Glutamatergic neuron (in vitro differentiated cells): ENCODE measurements around the gene ATF4. TPM values are rescaled to one million over a fixed set of nuclear protein-coding genes. Genes with fewer than 3 reads are reported as not detected.

Experiments
- DNase-seq: peaks from one replicate; pipeline ENCODE4 v3.0.0; 2022
- H3K27ac Mint-ChIP-seq: one replicate; pipeline ENCODE4 v1.8.0; 2020; ENCODE audit warnings: mild to moderate bottlenecking, mixed read lengths, inconsistent platforms; ENCODE audit not compliant: unreplicated experiment
- H3K27me3 Mint-ChIP-seq: one replicate; pipeline ENCODE4 v1.8.0; 2020; ENCODE audit warnings: mild to moderate bottlenecking, moderate library complexity, mixed read lengths, inconsistent platforms; ENCODE audit not compliant: unreplicated experiment
- H3K36me3 Mint-ChIP-seq: one replicate; pipeline ENCODE4 v1.8.0; 2020; ENCODE audit warnings: mild to moderate bottlenecking, mixed read lengths, inconsistent platforms; ENCODE audit not compliant: unreplicated experiment
- H3K4me1 Mint-ChIP-seq: one replicate; pipeline ENCODE4 v1.8.0; 2020; ENCODE audit warnings: mild to moderate bottlenecking, low read depth, mixed read lengths, inconsistent platforms; ENCODE audit not compliant: unreplicated experiment
- H3K4me3 Mint-ChIP-seq: one replicate; pipeline ENCODE4 v1.8.0; 2020; ENCODE audit warnings: mild to moderate bottlenecking, mixed read lengths, inconsistent platforms; ENCODE audit not compliant: unreplicated experiment
- H3K9me3 Mint-ChIP-seq: one replicate; pipeline ENCODE4 v1.8.0; 2020; ENCODE audit warnings: mild to moderate bottlenecking, moderate library complexity, mixed read lengths, inconsistent platforms; ENCODE audit not compliant: unreplicated experiment
- total RNA-seq: library from RNA; stranded (reverse); fragmentation: NEBNext Ultra II Directional; extraction: Animal tissue kit (Norgen Biotek cat#: 25700); gene quantifications from one replicate; pipeline ENCODE4 v1.2.1, GENCODE V29; 2021; ENCODE audit not compliant: unreplicated experiment
- TF ChIP-seq, protein P1 (sequence below): fragments of 200-600 bp; sonication (generic); IDR thresholded peaks from one replicate; pipeline ENCODE4 v1.5.0; 2021; ENCODE audit not compliant: partially characterized antibody, unreplicated experiment

The ATF4 gene
- total RNA-seq, 1 donor from 2014 or later: 509 TPM

DNA sequence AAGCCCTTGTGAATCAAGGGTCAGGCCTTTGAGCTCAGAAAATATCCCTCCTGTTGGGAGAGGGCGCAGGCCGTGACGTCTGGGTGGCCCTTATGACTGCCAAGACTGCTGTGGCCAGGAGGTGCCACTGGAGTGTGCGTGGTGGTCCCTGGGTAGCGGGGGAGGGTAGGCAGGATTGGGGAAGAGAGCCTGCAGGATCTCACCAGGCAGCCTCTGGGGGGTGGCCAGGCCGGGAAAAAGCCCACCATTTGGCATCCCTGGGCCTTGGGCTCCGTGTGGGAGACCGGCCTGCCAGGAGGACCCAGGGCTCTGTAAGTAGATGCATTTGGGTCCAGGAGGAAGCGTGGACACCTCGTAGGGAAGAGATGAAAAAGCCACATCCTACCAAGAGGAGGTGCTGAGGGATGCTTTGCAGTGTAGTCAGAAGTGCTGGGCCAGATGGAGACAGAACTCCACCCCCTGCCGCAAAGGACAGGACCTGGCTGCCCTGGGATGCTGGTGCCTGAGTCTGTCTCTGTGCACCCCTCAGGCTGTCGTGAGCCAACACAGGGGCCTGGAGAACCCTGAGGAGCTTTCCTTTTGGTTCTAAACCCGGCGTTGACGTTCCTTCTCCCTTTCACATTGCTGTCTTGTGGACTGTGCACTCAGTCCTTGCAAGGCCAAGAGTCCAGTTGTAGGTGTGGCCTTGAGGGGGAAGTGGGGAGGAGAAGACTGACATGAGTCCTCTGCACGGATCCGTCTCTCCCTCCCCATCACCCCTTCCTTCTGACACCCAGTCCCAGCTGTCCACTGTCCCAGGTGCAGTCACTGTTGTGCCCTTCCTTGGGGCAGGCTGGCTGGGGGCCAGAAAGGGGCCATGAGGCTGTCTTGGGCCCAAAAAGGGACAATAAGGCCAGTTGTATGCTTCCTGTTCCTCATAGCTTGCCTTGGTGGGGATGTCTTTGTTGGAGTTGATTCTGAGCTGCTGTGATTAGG lies 31.0 kb upstream of the ATF4 start:
- TF ChIP-seq, protein P1, sequence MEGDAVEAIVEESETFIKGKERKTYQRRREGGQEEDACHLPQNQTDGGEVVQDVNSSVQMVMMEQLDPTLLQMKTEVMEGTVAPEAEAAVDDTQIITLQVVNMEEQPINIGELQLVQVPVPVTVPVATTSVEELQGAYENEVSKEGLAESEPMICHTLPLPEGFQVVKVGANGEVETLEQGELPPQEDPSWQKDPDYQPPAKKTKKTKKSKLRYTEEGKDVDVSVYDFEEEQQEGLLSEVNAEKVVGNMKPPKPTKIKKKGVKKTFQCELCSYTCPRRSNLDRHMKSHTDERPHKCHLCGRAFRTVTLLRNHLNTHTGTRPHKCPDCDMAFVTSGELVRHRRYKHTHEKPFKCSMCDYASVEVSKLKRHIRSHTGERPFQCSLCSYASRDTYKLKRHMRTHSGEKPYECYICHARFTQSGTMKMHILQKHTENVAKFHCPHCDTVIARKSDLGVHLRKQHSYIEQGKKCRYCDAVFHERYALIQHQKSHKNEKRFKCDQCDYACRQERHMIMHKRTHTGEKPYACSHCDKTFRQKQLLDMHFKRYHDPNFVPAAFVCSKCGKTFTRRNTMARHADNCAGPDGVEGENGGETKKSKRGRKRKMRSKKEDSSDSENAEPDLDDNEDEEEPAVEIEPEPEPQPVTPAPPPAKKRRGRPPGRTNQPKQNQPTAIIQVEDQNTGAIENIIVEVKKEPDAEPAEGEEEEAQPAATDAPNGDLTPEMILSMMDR: no peak
- peaks cover 6% of the 10 kb centered on the region for H3K4me1 Mint-ChIP-seq

DNA sequence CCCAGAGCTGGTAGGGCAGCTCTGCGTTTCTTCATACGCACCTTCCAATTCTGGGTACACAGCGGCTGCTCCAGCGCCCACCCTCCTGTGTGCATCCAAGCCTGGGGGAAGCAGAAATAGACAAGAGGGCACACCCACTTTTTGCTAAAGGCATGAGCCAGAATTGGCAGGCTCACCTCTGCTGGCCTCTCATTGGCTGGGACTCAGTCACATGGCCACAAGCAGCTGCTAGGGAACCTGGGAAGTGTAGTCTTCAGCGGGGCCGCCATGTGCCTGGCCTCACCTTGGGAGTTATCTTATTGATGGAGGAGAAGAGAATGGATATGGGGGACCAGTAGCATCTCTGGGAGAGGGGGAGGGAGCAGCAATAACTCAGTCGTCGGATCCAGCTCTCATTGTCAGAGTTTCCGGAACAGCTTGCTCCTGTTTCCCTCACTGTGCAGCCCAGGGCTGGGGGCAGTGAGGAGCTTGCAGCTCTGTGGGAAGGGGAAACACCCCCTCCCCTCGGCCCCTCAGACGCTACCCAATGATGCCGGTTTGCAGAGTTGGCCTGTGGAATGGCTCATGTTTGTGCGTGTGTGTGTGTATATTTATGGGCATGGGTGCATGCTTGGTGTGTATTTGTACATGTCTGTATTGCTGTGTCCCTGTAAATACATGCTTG lies 30.1 kb upstream of the ATF4 start:
- H3K27ac Mint-ChIP-seq: peak overlapping the region; percentile 57
- TF ChIP-seq, protein P1: no peak
- no peaks in the 10 kb centered on the region for H3K36me3 Mint-ChIP-seq
- H3K27me3 Mint-ChIP-seq: peaks cover 6% of the 10 kb centered on the region
- H3K9me3 Mint-ChIP-seq: peaks cover 8% of the 10 kb centered on the region
- DNase-seq: peak; percentile 77
- peaks cover 6% of the 10 kb centered on the region for H3K4me1 Mint-ChIP-seq
- peak overlapping the region; percentile 37 for H3K4me3 Mint-ChIP-seq

More for the DNA sequence above, 31.0 kb upstream of the ATF4 start:
- H3K36me3 Mint-ChIP-seq: no peaks in the 10 kb centered on the region
- peak overlapping the region; percentile 37 for H3K4me3 Mint-ChIP-seq
- DNase-seq: no peak
- peaks cover 4% of the 10 kb centered on the region for H3K9me3 Mint-ChIP-seq
- H3K27me3 Mint-ChIP-seq: peaks cover 6% of the 10 kb centered on the region
- H3K27ac Mint-ChIP-seq: peak overlapping the region; percentile 57

DNA sequence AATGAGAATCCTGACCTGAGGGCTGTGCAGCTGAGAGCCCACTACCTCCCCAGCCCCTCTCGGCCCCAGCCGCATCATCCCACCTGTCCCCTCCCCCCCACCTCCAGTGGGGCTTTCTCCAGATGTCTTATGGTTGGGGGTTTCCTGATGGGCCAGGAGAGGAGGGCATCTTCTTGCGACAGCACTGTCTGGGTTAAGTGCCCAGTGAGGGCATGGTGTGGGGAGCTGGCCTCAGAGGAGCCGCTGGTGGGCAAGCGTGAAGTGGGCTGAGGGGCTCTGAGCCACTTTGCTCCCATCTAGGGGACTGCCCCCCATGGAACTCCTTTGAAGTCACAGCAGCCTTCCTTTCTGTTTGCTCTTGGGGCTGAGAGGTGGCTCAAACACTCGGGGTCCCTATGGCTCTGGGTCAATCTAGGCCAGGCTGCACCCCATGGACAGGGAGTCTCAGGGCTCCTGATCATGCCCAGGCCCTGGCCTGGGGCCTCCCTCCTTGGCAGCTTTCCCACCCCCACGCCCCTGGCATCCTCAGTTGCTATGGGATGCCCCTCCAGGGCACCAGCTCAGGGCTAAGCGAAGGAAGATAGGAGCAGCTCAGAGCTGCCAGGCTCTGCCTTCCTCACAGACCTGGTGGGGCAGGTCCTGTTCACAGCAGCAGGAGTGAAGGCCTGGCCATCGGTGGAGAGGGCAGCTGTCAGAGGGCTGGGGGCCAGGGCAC lies 29.2 kb upstream of the ATF4 start:
- TF ChIP-seq, protein P1: no peak
- Mint-ChIP-seq H3K27ac (no peak overlapping the region), H3K4me1 (peaks cover 6% of the 10 kb centered on the region), H3K27me3 (peaks cover 6% of the 10 kb centered on the region), H3K4me3 (no peak overlapping the region), H3K9me3 (peaks cover 8% of the 10 kb centered on the region), H3K36me3 (no peaks in the 10 kb centered on the region)
- no peak for DNase-seq

DNA sequence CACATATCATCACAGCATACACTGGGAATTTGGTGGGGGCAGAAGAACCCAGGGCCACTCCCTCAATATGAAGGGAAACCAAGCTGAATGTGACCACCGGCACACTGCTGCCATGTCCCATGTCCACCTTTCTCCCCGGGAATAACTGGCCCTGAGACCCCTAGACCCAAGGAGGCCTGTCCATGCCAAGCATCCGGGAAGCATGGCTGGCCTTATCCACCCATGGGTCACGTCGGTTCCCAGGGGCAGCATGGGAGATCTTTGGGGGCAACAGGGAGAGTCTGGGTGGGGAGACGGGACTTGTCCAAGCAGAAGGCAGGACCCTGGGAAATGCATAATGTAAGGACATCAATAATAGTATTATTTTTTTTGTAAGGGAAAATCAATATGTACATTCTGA lies 28.7 kb upstream of the ATF4 start:
- peaks cover 6% of the 10 kb centered on the region for H3K4me1 Mint-ChIP-seq
- TF ChIP-seq, protein P1: no peak
- H3K9me3 Mint-ChIP-seq: peaks cover 7% of the 10 kb centered on the region
- no peak for DNase-seq
- H3K36me3 Mint-ChIP-seq: no peaks in the 10 kb centered on the region
- no peak overlapping the region for H3K27ac Mint-ChIP-seq
- H3K4me3 Mint-ChIP-seq: no peak overlapping the region
- H3K27me3 Mint-ChIP-seq: peaks cover 6% of the 10 kb centered on the region
